ENCODE data around the gene ADGRL1. TPM values are rescaled to one million over a fixed set of nuclear protein-coding genes. Genes with fewer than 3 reads are reported as not detected.

ADGRL1 gene
- total and polyA plus RNA-seq, 2 of the 8 experiments (the other 6 are each of a cell fraction or from before 2014, with no cell fraction given) = 95.6 to 112 TPM

GRCh38 chr19:14105680-14106079 lies 100.3 kb downstream of the ADGRL1 start (continued):
- TF ChIP-seq FOSL1 (IDR thresholded peaks at IDR 0.05; ENCODE audit: insufficient read depth, low read depth, low read length) (no peak), EP300 (IDR thresholded peaks at IDR 0.05; ENCODE audit: borderline replicate concordance in 1 of 2, low read depth in 2 of 2, low read length in 2 of 2) (no peak), GABPA (IDR thresholded peaks at IDR 0.05; ENCODE audit: borderline replicate concordance, insufficient read depth, low read length) (no peak), SIN3A (conservative IDR thresholded peaks at IDR 0.05 in 1 of 2, IDR thresholded peaks at IDR 0.05 in 1 of 2; ENCODE audit: low read depth in 1 of 2, low read length in 2 of 2) (no peak), EZH2 (IDR thresholded peaks at IDR 0.05; ENCODE audit: low read depth, low read length, severe bottlenecking) (no peak), EGR1 (IDR thresholded peaks at IDR 0.05; ENCODE audit: borderline replicate concordance, low read depth, low read length) (no peak), SP1 (IDR thresholded peaks at IDR 0.05; ENCODE audit: low read depth, low read length) (no peak)
- TF ChIP-seq, protein P1, sequence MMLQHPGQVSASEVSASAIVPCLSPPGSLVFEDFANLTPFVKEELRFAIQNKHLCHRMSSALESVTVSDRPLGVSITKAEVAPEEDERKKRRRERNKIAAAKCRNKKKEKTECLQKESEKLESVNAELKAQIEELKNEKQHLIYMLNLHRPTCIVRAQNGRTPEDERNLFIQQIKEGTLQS (IDR thresholded peaks at IDR 0.05; ENCODE audit: insufficient read depth, low read depth, low read length) = no peak
